ENCODE results near the gene RADX. TPM values are rescaled to one million over a fixed set of nuclear protein-coding genes. Genes with fewer than 3 reads are reported as not detected.

The RADX gene
- polyA plus RNA-seq, 1 of the 3 experiments (the other 2 are of a cell fraction) = not detected

- Histone ChIP-seq H3K79me2 (ENCODE audit: insufficient read depth) (no peaks in the 10 kb centered on the region), H3K9me3 (no peaks in the 10 kb centered on the region), H3K4me2 (no peak overlapping the region), H3K4me3 (ENCODE audit: low read depth in 2 of 2, low read length in 1 of 2) (no peak overlapping the region), H4K20me1 (ENCODE audit: insufficient read depth) (no peaks in the 10 kb centered on the region), H2AFZ (ENCODE audit: low read depth) (no peak overlapping the region), H3K9me2 (no peaks in the 10 kb centered on the region), H3K4me1 (ENCODE audit: control insufficient read depth in 1 of 2, insufficient read depth in 2 of 2, low read depth in 1 of 2, low read length in 1 of 2) (no peaks in the 10 kb centered on the region), H3F3A (replicated peaks; ENCODE audit: insufficient read depth) (no peaks in the 10 kb centered on the region), H3K36me3 (replicated peaks in 1 of 2; ENCODE audit: control insufficient read depth in 1 of 2, insufficient read depth in 2 of 2, low read length in 1 of 2) (no peaks in the 10 kb centered on the region), H3K27me3 (ENCODE audit: insufficient read depth) (peaks cover 4% of the 10 kb centered on the region; the same call in 1 of the 2 replicates), H3K27ac (ENCODE audit: low read depth in 2 of 2, low read length in 1 of 2) (no peak overlapping the region), H3K9ac (no peak overlapping the region)
- no peak for DNase-seq
- ChIA-PET CTCF (no interaction called here), POLR2A (no interaction called here)
- TF ChIP-seq GATA2 (CRISPR knock-in tag; IDR thresholded peaks at IDR 0.05) (no peak), JUND (IDR thresholded peaks at IDR 0.05) (no peak), SIN3A (IDR thresholded peaks at IDR 0.05; ENCODE audit: borderline replicate concordance, low read depth, low read length) (no peak), ZBTB33 (IDR thresholded peaks at IDR 0.05; ENCODE audit: borderline replicate concordance, low read depth) (no peak), FOXJ3 (CRISPR knock-in tag; IDR thresholded peaks at IDR 0.05) (no peak)
- WGBS (ENCODE audit: low lambda C conversion rate) = 5% methylated on average over 3 of the region's 3 CpGs
These were observed 84.7 kb downstream of the RADX start for GRCh38 chrX:106696502-106696901.

GRCh38 chrX:106698693-106699092, 86.9 kb downstream of the RADX start:
- WGBS (ENCODE audit: low lambda C conversion rate) = 21% methylated on average over 3 of the region's 3 CpGs
- Histone ChIP-seq H3K4me2 (no peak overlapping the region), H3K4me3 (ENCODE audit: low read depth in 2 of 2, low read length in 1 of 2) (no peak overlapping the region), H3K4me1 (ENCODE audit: control insufficient read depth in 1 of 2, insufficient read depth in 2 of 2, low read depth in 1 of 2, low read length in 1 of 2) (no peaks in the 10 kb centered on the region), H3K9me3 (no peaks in the 10 kb centered on the region), H2AFZ (ENCODE audit: low read depth) (peak overlapping the region; percentile 43; the same call in 1 of the 2 replicates), H3K27me3 (ENCODE audit: insufficient read depth) (no peaks in the 10 kb centered on the region), H3K9me2 (no peaks in the 10 kb centered on the region), H3K36me3 (replicated peaks in 1 of 2; ENCODE audit: control insufficient read depth in 1 of 2, insufficient read depth in 2 of 2, low read length in 1 of 2) (no peaks in the 10 kb centered on the region), H3F3A (replicated peaks; ENCODE audit: insufficient read depth) (no peaks in the 10 kb centered on the region), H3K27ac (ENCODE audit: low read depth in 2 of 2, low read length in 1 of 2) (no peak overlapping the region), H4K20me1 (ENCODE audit: insufficient read depth) (no peaks in the 10 kb centered on the region), H3K9ac (no peak overlapping the region), H3K79me2 (ENCODE audit: insufficient read depth) (no peaks in the 10 kb centered on the region)
- ChIA-PET CTCF (no interaction called here), POLR2A (no interaction called here)
- no peak for DNase-seq
- TF ChIP-seq GATA2 (CRISPR knock-in tag; IDR thresholded peaks at IDR 0.05) (no peak), POLR2AphosphoS5 (IDR thresholded peaks at IDR 0.05; ENCODE audit: low read depth, low read length) (no peak), SIN3A (IDR thresholded peaks at IDR 0.05; ENCODE audit: borderline replicate concordance, low read depth, low read length) (no peak), IRF3 (IDR thresholded peaks at IDR 0.05; ENCODE audit: low read depth, low read length) (no peak), MAX (IDR thresholded peaks at IDR 0.05; ENCODE audit: low read depth) (no peak), RCOR1 (IDR thresholded peaks at IDR 0.05; ENCODE audit: low read length) (no peak), REST (IDR thresholded peaks at IDR 0.05; ENCODE audit: low read depth, low read length) (no peak)

All from SK-N-SH (cell line).